ENCODE data around the gene GPR31.
"Not testable (repeated sequence)": the region's sequence is repeated elsewhere in the genome, so short reads cannot be mapped to it uniquely, and the experiment has no call there.

GPR31 gene, protein sequence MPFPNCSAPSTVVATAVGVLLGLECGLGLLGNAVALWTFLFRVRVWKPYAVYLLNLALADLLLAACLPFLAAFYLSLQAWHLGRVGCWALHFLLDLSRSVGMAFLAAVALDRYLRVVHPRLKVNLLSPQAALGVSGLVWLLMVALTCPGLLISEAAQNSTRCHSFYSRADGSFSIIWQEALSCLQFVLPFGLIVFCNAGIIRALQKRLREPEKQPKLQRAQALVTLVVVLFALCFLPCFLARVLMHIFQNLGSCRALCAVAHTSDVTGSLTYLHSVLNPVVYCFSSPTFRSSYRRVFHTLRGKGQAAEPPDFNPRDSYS

GRCh38 chr6:167157863-167158262 lies at the start of gene GPR31:
GPR31 (minus strand) TSS chr6:167157980; CDS start chr6:167157831, 149 bp downstream.
- no peak for DNase-seq (ENCODE audit: low spot score)

DNA sequence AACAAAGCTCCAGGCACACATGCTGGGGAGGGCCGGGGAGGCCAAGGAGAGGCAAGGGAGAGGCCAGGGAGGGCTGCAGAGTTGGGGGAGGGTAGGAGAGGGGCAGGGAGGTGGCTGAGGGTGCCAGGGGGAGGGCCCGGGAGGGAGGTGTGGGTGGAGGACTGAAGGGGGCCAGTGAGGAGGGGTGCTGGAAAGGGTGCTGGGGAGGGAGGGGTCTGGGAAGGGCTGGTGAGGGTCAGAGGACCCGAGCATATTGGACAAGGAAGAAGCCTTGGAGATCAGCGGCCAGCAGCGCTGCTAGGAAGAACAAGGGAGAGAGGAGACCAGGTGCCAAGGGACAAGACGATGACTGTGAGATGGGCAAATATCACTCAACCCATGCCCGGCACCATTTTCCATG lies 49.7 kb upstream of the GPR31 start:
- no peak for DNase-seq (ENCODE audit: low spot score)

GRCh38 chr6:167205316-167205715 lies 47.5 kb upstream of the GPR31 start:
- DNase-seq (ENCODE audit: low spot score) = not testable (repeated sequence)

- DNase-seq (ENCODE audit: low spot score) = peak; percentile 33
These were observed 46.2 kb upstream of the GPR31 start for GRCh38 chr6:167204059-167204348.

DNA sequence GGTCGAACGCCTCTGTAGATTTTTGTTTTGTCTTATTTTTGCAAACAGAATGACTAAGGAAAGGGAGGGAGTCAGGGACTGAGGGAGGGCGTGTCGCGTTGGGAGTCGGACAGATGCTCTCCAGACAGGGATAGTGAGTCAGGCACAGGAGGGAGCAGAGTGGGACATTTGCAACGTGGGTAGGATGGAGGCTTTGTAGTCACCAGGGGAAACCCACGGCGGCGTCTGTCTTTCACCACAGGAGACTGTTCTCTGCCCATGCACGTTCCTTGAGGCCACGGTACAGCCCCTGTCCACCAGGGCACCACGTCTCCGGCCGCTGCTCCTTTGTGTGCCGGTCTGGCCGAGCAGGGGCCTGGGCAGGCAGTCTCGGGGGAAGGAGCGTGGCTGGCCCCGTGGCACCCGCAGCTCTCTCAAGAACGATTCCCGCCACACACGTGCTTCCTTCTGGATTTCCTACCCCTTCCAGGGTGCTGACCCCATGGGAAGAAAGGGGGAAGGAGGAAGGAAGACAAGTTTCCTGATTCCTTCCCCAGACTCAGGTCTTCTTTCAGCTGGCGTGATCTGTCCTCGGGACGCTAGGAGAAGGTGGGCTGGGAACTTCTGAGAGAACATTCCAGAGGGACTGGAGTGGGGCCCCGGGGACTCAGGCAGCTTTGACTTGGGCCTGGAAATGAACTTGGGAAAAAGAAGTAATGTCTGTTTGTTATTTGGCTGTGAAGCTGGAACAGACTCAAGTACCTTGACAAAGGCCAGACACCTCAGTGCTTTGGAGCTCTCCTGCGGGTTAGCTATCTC lies 45.7 kb upstream of the GPR31 start:
- not testable (repeated sequence) for DNase-seq (ENCODE audit: low spot score)

GRCh38 chr6:167202613-167203012 lies 44.8 kb upstream of the GPR31 start:
- not testable (repeated sequence) for DNase-seq (ENCODE audit: low spot score)

DNA sequence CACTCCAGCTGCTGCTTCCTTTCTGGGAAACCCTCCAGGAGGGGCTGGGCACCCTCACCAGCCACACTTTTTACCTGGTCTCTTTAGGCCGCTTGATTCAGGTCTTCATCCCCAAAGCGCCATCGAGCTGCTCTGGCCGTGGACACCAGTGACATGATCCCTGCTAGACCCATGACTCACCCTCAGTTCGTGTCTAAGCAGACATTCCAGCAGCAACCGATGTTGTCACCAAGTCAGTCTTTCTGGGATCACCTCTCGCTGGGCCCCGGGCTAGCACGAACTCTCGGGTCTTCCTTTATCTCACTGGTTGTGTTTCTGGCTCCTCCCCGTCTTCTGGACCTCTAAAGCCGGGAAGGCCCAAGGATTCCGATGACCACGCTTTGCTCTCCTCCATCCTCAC lies 43.0 kb upstream of the GPR31 start:
- DNase-seq (ENCODE audit: low spot score) = no peak

DNA sequence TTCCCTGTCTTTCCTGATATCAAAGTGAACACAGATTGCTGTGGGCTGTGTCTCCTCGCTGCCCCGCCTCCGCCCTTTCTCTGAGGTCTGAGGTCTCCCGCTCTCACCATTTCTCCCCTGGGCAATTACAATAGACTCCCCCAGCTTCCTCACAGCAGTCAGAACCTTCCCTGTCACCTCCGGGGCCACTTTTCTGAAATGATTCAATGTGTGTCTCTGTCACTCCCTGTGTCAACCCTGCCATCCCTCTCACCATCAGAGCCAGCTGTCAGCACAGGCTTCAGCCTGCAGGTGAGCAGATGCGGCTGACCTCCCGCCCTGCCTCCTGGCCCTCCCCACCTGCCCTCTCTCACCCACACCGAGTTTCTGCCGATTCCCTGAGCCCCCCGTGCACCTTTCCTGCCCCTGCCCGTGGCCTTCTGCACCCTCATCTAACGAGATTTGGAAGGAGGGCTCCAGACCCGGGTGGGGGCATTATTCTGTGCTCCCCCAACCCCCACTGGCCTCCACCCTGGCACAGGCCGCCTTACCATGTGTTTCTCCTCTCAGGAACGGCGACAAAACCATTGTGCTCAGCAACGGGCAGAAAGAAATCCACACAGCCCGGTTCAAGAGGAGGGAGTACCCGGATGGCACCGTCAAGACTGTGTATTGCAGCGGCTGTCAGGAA lies 38.3 kb upstream of the GPR31 start:
- peak; percentile 7 for DNase-seq (ENCODE audit: low spot score)

DNA sequence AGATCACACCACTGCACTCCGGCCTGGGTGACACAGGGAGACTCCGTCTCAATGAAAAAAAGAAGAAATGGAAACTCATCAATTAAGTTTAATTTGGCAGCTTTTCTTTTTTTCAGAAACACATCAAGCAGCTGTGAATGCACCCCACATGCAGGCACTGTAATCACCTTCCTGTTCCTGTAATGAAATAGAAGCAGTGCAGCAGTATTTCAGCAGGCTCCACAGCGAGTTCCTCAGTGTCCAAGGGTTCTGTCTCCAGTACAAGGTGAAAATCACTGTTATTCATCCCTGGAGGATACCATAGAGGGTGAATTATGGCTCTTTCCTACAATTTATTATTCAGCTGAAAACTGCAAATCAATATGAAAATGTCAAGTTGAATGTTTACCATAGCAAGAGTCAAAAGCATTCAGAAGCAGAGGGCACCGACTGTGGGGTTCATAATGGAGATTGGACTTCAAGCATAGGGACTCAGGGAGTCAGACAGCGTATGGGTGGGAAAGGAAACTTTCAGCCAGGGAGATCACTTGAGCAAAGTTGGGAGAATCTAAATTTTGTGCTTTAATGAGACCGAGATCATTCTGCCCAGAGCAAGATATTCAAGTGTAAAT lies 35.8 kb upstream of the GPR31 start:
- not testable (repeated sequence) for DNase-seq (ENCODE audit: low spot score)

GRCh38 chr6:167191043-167191583 lies 33.3 kb upstream of the GPR31 start:
- DNase-seq (ENCODE audit: low spot score) = not testable (repeated sequence)

- DNase-seq (ENCODE audit: low spot score) = not testable (repeated sequence)
These were observed 29.5 kb upstream of the GPR31 start for GRCh38 chr6:167187275-167187674.

GRCh38 chr6:167185101-167185500 lies 27.3 kb upstream of the GPR31 start:
- DNase-seq (ENCODE audit: low spot score) = not testable (repeated sequence)

- not testable (repeated sequence) for DNase-seq (ENCODE audit: low spot score)
These were observed 25.1 kb upstream of the GPR31 start for GRCh38 chr6:167182913-167183314.

DNA sequence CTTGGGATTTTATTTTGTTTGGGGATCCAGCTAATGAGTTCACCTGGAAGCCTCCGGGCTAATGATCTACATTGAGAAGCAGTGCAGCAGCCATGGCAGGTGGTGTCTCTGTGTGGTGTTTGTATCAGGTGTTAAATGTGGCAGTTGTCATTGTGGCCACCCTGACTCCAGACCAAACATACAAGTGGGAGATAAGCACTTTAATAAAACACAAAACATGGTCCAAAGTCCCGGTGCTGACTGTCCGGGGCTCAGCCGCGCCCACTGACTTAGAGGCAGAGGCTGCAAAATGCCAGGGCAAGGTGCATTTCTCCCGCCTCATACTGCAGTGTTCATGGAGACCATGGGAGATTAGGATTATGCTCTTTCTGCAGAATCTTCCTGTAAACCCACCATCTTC lies 23.6 kb upstream of the GPR31 start:
- not testable (repeated sequence) for DNase-seq (ENCODE audit: low spot score)

DNA sequence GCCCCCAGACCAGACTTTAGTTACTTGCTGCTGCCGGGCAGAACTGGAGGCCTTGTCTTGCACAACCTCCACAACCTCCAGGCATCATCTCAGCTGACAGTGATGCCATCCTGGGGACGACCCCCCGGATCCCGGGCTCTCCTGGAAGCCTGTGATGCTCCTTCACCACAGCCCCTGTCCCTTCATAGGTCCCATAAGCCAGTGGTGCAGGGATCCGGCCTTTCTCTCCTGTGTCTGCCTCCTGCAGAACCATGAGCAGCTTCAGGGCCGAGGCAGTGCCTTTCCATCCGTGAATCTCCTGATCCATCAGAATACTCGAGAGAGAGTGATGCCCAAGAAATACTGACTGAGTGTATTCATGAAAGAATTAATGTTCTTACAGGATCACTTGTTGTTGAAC lies 22.3 kb upstream of the GPR31 start:
- not testable (repeated sequence) for DNase-seq (ENCODE audit: low spot score)

GRCh38 chr6:167178896-167179655 lies 21.3 kb upstream of the GPR31 start:
- not testable (repeated sequence) for DNase-seq (ENCODE audit: low spot score)

DNA sequence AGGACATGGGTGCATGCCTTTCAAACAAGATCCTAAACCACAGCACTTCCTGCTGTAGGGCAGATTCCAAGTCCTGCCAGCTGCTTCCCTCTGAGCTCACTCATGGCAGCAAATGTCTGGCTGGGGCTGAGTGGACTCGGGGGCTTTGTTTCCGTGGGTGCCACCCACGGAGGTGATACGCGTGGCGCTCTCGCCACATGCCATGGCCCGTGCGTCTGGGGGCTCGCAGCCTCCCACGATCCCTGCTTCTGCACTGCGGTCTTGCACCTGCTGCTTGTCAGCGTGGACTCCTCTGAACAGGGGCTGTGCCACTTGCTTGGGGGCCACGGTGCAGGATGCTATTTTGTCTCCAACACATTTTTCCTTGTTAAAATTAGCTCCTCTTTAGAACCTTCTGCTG lies 19.5 kb upstream of the GPR31 start:
- DNase-seq (ENCODE audit: low spot score) = not testable (repeated sequence)

- DNase-seq (ENCODE audit: low spot score) = not testable (repeated sequence)
These were observed 14.2 kb upstream of the GPR31 start for GRCh38 chr6:167172011-167172410.

DNA sequence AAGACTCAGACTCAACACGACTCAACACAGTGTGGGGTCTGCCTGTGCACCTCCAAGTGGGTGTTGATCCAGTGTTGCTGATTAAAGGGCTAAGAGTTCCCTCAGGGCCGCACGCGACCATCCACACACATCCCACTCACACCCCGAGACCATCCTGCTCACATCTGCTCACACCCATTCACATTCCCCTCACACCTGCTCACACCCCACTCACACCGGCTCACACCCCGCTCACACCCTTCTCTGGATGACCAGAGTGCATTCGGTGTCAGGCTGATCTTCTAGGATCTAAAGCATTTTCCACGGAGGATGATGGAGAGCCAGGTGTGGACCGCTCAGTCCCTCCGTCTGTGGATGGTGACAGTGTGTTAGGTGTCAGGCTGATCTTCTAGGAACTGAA lies 13.5 kb upstream of the GPR31 start:
- DNase-seq (ENCODE audit: low spot score) = not testable (repeated sequence)

GRCh38 chr6:167169867-167170266 lies 12.1 kb upstream of the GPR31 start:
- DNase-seq (ENCODE audit: low spot score) = not testable (repeated sequence)

GRCh38 chr6:167168296-167168695 lies 10.5 kb upstream of the GPR31 start:
- DNase-seq (ENCODE audit: low spot score) = not testable (repeated sequence)

All from SW480 (cell line).